DOHH2 (cell line): ENCODE measurements around the gene LRRC4C.

Source experiments
- H3F3A ChIP-seq: fragments of 200-600 bp; sonication (generic), shearing (Covaris generic); 2 replicates; pipeline ENCODE4 v1.6.0; 2016; ENCODE audit warnings: antibody characterized with exemption, mild to moderate bottlenecking; ENCODE audit not compliant: control insufficient read depth, insufficient read depth
- H3K27ac ChIP-seq: fragments of 200-600 bp; sonication (generic); 2 replicates; pipeline ENCODE4 v1.5.1; 2014; ENCODE audit warnings: low read depth, mild to moderate bottlenecking, low read length, moderate library complexity
- H3K27me3 ChIP-seq: fragments of 200-600 bp; sonication (generic); 2 replicates; pipeline ENCODE4 v1.6.1; 2014; ENCODE audit warnings: mild to moderate bottlenecking, low read length, mixed read lengths; ENCODE audit not compliant: control insufficient read depth
- H3K36me3 ChIP-seq: fragments of 200-600 bp; sonication (generic); 2 replicates; pipeline ENCODE4 v1.6.1; 2014; ENCODE audit warnings: mild to moderate bottlenecking, low read length, moderate library complexity, mixed read lengths; ENCODE audit not compliant: control insufficient read depth
- H3K4me1 ChIP-seq: fragments of 200-600 bp; sonication (generic); 2 replicates; pipeline ENCODE4 v1.6.1; 2014; ENCODE audit warnings: mild to moderate bottlenecking, low read length, mixed read lengths; ENCODE audit not compliant: control insufficient read depth
- H3K4me2 ChIP-seq: fragments of 200-600 bp; sonication (generic); 2 replicates; pipeline ENCODE4 v1.6.0; 2014; ENCODE audit warnings: mild to moderate bottlenecking, low read length, moderate library complexity
- H3K4me3 ChIP-seq: fragments of 200-600 bp; sonication (generic); 2 replicates; pipeline ENCODE4 v1.5.1; 2014; ENCODE audit warnings: mild to moderate bottlenecking, low read length, mixed read lengths
- H3K79me2 ChIP-seq: fragments of 200-600 bp; sonication (generic); 2 replicates; pipeline ENCODE4 v1.6.1; 2014; ENCODE audit warnings: mild to moderate bottlenecking, low read length, mixed read lengths; ENCODE audit not compliant: control insufficient read depth
- H3K9me2 ChIP-seq: fragments of 200-600 bp; sonication (generic); replicated peaks from 2 replicates; pipeline ENCODE4 v1.6.1; 2014; ENCODE audit warnings: mild to moderate bottlenecking, low read length, mixed read lengths; ENCODE audit not compliant: control insufficient read depth
- H3K9me3 ChIP-seq: fragments of 200-600 bp; sonication (generic); 2 replicates; pipeline ENCODE4 v1.6.1; 2014; ENCODE audit warnings: antibody characterized with exemption, low read length, mixed read lengths; ENCODE audit not compliant: control insufficient read depth, insufficient read depth
- H4K20me1 ChIP-seq: fragments of 200-600 bp; sonication (generic); 2 replicates; pipeline ENCODE4 v1.6.0; 2014; ENCODE audit warnings: low read depth, mild to moderate bottlenecking, antibody characterized with exemption, low read length, moderate library complexity; ENCODE audit not compliant: control insufficient read depth, insufficient read depth
- CTCF ChIP-seq: fragments of 200-600 bp; sonication (generic); IDR thresholded peaks from one replicate; pipeline ENCODE4 v1.5.1; 2014; ENCODE audit warnings: antibody characterized with exemption, mild to moderate bottlenecking, low read depth, low read length; ENCODE audit not compliant: poor library complexity, severe bottlenecking
- EZH2phosphoT487 ChIP-seq: fragments of 200-600 bp; sonication (generic); IDR thresholded peaks from 2 replicates; pipeline ENCODE4 v1.6.1; 2017; ENCODE audit warnings: borderline replicate concordance, mild to moderate bottlenecking, antibody characterized with exemption, low read length, moderate library complexity, mixed read lengths

LRRC4C gene

GRCh38 chr11:40514124-40514523 lies 945.3 kb downstream of the LRRC4C start:
- Histone ChIP-seq H3K27ac (no peak overlapping the region), H3K4me1 (no peaks in the 10 kb centered on the region), H3K4me2 (no peak overlapping the region), H4K20me1 (no peaks in the 10 kb centered on the region), H3K9me2 (no peaks in the 10 kb centered on the region), H3K36me3 (no peaks in the 10 kb centered on the region), H3F3A (no peaks in the 10 kb centered on the region), H3K4me3 (no peak overlapping the region), H3K79me2 (no peaks in the 10 kb centered on the region), H3K9me3 (no peaks in the 10 kb centered on the region), H3K27me3 (no peaks in the 10 kb centered on the region)
- no peak for TF ChIP-seq EZH2phosphoT487
- no peak for TF ChIP-seq CTCF

DNA sequence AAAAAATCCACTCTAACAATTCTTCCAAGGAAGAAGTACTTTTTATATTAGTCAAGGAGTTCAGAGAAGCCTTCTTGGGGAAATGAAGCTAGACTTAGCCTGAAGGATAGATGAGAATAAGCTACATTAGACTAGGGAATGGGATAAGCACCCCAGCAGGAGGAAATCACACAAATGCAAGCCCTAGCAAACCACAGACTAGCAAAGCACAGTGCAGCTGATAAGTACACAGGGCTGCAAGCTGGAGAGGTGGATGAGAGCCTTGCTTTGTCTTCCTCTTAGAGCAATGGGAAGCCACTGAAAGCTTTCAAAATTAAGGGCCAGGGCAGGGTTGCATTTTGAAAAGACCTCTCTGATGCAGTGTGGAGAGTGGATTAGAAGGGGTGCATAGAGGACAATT lies 946.2 kb downstream of the LRRC4C start:
- H3K79me2 ChIP-seq, result no peaks in the 10 kb centered on the region
- H3K36me3 ChIP-seq, result no peaks in the 10 kb centered on the region

GRCh38 chr11:40508303-40508702 lies 951.1 kb downstream of the LRRC4C start:
- Histone ChIP-seq H3K9me2 (no peaks in the 10 kb centered on the region), H3K27ac (no peak overlapping the region), H3K4me3 (no peak overlapping the region), H3K4me2 (no peak overlapping the region), H3K9me3 (no peaks in the 10 kb centered on the region), H4K20me1 (no peaks in the 10 kb centered on the region), H3K4me1 (no peaks in the 10 kb centered on the region), H3F3A (no peaks in the 10 kb centered on the region), H3K36me3 (no peaks in the 10 kb centered on the region), H3K27me3 (no peaks in the 10 kb centered on the region), H3K79me2 (no peaks in the 10 kb centered on the region)
- no peak for TF ChIP-seq EZH2phosphoT487
- TF ChIP-seq CTCF, result no peak

More for the DNA sequence above, 946.2 kb downstream of the LRRC4C start:
- no peak for TF ChIP-seq EZH2phosphoT487
- no peak for TF ChIP-seq CTCF
- Histone ChIP-seq H3K27ac (no peak overlapping the region), H3K4me2 (no peak overlapping the region), H3K27me3 (no peaks in the 10 kb centered on the region), H3F3A (no peaks in the 10 kb centered on the region), H3K4me1 (no peaks in the 10 kb centered on the region), H3K4me3 (no peak overlapping the region), H3K9me2 (no peaks in the 10 kb centered on the region), H4K20me1 (no peaks in the 10 kb centered on the region), H3K9me3 (no peaks in the 10 kb centered on the region)

GRCh38 chr11:40506226-40506625 lies 953.2 kb downstream of the LRRC4C start:
- no peaks in the 10 kb centered on the region for H3K4me1 ChIP-seq
- H3K9me3 ChIP-seq, result no peaks in the 10 kb centered on the region
- H4K20me1 ChIP-seq, result no peaks in the 10 kb centered on the region
- no peak overlapping the region for H3K4me3 ChIP-seq
- H3K36me3 ChIP-seq, result no peaks in the 10 kb centered on the region
- no peaks in the 10 kb centered on the region for H3K9me2 ChIP-seq
- no peak overlapping the region for H3K27ac ChIP-seq
- H3F3A ChIP-seq, result no peaks in the 10 kb centered on the region
- no peaks in the 10 kb centered on the region for H3K27me3 ChIP-seq
- H3K4me2 ChIP-seq, result no peak overlapping the region
- no peak for TF ChIP-seq CTCF
- TF ChIP-seq EZH2phosphoT487, result no peak
- H3K79me2 ChIP-seq, result no peaks in the 10 kb centered on the region
